Measurements from ENCODE around the gene UNC5B.

The UNC5B gene

DNA sequence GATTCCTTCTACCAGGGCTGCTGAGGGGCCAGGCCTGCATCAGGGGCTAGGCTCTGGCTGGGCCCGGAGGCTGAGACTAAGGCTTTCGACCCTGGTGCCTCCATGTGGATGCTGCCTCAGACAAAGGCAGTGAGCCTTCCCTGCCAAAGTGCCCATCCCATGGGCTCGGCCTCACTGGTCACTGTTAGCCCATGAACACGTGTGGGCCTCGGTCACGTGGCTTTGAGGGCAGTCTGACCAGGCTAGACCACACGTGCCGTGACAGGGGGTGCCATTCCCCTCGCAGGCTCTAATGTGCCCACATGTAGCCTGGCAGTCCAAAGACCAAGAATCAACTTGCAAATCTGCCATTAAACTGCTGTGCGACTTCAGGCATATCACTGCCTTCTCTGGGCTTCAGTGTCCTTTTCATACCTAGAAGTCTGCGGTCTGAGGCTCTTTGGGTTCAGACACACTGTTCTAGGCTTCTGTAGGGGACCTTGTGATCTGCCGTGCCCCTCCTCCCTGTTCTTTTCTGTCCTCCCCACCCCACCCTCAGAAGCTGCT is 89.1 kb downstream of the UNC5B start:
- FAIRE-seq, result no peak

DNA sequence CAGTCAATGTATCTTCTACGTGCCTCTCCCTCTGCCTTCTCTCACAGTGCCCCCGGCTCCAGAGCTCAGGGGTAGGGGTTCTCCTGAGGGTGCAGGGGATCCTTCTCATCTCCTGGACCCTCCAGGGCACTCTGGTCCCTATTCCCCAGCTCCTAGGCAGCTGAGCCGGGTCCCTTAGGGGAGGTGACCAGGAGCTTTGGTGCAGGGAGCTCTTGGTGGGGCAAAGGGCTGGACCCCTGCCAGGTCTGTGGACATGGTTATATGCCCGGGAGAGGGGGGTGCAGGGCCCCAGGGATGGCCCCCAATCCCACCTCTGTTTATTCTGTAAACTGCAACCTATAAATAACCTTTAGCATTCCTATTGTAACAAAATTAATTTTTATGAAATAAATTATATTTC is 90.1 kb downstream of the UNC5B start:
- no peak for FAIRE-seq

DNA sequence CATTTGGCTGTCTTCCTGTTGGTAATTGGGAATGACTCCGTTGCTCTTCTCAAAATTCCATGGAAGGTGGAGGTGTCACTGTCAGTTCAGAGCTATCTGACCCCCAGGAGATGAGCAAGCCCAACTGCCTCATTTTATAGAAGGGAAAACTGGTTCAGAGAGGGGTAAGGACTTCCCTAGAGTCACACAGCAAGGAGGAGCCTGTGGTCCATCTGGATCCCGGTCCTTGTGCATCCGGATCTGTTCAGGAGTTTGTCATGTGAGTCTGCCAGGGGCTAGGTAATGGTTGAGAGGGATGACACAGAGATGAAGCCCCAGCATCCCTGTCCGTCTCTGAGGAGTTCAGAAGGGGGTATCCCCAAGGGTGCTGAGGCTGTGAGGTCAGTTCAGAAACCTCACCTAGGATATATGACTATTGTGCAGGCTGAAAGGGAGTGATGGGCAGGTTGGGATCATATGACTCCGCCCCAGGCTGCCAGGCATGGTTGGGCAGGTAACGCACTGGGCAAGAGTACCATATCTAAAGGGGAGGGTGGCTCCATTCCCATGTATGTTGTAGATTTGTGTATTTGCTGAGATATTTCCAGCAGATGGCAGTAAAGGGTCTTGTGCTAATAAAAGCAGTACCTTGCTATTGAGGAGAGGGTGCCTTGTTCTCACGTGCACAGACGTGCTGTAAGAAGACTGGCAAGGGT is 90.7 kb downstream of the UNC5B start:
- peak; percentile 4 for FAIRE-seq

DNA sequence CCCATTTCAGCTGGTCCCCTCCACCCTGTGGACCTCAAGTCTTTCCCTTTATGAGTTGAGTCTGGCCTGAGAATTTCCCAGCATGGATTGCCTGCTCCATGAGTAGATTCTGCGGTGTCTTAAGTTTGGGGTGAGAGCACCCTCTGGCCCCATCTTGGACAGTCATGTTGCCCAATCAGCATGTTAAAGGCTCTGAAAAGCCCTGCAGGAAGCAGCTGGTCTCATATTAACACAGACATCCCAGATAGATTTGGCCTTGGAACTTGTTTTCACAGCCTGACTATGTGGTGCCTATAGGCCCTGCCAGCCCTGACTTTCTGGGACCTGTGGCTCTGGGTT is 91.2 kb downstream of the UNC5B start:
- no peak for FAIRE-seq

DNA sequence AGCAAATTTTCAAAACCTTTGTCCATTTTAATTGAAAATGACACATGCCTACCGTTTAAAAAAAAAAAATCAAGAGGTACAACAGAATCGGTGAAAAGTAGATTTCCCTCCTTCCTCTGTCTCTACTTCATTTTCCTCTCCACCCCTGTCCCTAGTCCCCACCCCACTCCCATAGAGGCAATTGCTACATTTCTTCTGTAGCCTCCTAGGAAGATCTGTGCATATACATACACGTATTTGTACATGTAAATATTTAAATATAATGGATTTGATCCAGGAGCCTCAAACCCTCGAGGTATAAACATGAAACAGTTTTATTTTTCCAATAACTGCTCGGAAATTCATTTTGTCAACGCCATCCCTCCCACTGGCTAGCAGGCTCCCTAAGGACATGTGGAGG is 92.5 kb downstream of the UNC5B start:
- FAIRE-seq, result no peak

DNA sequence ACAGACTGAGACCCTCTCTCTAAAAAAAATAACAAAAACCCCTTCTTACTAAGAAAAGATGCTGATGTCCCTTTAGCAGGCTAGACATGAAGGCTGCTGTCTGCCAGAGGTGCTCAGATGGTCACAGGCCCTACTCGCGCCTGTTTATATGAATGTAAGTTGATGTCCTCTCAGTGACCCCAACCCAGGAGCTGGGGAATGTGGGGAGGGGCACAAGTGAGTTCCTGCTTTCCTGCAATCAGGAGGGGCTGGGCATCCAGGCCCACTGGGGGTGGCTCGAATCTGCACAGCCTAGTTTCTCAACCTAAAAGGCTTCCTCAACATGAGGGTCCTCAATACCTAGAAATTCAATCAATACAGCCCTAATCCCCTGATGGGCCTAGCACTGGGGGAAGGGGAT is 94.6 kb downstream of the UNC5B start:
- FAIRE-seq, result no peak

DNA sequence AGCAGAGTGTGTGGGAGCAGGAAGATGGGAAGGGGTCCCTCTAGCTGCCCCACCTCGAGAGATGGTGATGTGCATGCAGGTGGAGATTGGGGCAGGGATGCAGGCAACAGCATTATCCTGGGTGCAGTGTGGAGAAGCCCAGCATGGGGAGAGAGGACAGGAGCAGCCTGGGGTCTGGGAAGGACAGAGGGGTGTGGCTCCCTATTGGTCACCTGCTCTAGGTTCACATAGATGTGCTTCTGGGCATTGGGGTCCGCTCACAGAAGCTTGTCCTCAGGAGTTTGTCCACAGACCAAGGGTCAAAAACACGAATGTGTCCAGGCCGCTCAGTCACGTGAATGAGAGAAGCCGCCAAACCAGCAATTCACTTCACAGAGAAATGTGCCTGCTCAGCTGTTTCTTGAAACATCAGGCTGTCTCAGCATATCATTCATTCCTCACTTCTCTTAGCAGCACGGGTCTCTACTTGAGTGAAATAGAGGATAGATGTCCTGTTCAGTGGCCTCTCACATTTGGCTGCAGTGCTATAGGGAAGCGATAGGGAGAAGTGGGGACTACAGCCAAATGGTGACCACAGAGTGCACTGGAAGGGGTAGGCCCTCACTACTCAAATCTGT is 95.2 kb downstream of the UNC5B start:
- no peak for FAIRE-seq

DNA sequence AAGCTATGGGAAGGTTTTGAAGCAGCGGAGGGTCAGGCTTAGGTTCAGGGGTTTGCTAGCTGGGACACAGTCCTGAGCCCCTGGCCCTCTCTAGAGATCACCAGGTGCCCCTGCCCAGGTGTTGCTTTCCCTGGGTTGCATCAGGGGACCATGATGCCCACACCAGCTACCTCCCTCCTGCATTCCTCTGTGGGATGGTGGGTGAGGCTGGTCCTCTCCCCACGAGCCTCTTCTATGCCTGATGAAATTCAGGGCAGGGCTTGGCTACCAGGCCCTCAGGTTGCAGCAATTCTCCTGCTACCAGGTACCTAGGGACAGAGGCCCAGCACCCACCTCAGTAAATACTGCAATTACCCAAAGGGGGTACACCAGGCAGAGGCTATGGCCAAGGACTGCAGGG is 95.9 kb downstream of the UNC5B start:
- no peak for FAIRE-seq

DNA sequence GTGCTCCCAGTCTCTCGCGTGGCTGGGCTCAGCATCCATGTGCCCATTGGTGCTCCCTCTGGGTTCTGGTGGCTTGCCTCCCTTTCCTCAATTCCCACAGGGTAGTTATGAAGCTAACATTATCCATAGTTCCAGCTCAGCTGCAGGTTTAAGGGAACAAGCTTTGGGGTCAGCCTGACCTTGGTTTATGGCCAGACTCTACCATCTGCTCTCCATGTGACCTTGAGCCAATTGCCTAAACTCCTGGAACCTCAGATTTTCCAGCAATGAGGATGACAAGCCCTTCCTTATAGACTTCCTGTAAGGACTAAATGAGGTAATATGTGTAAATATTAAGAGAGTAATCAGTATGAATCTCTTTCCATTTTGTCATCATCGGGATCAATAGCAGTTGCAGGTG is 96.6 kb downstream of the UNC5B start:
- FAIRE-seq, result no peak

DNA sequence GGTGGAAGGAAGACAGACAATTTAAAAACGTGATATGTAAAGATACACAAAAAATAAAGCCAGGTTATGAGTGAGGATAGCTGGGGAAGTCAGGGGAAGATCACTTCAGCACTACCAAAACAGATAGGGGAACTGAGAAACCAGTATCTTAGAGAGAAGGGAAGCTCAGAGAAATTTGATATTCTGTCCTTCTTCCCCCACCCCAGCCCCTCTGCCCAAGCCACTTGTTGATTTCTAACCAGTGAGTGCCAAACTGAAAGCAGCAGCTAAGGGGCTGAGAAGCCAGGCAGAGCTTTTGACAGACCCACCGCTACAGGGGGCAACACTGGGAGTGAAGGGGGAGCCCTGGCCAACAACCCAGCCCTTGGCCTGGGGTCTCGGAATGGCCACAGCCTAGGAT is 97.5 kb downstream of the UNC5B start:
- FAIRE-seq, result no peak

DNA sequence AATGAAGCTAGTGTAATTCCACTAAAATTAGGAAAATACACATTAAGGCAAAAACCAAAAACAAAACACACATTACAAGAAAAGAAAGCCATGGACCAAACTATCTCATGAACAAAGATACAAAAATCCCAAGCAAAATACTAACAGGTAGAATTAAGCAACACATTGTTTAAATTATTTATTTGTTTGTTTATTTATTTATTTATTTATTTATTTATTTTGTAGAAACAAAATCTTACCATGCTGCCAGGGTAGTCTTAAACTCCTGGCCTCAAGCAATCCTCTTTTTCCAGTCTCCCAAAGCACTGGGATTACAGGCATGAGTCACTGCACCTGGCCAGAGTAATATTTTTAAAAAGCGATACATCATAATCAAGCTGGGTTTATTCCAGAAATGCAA is 99.8 kb downstream of the UNC5B start:
- FAIRE-seq, result no peak

DNA sequence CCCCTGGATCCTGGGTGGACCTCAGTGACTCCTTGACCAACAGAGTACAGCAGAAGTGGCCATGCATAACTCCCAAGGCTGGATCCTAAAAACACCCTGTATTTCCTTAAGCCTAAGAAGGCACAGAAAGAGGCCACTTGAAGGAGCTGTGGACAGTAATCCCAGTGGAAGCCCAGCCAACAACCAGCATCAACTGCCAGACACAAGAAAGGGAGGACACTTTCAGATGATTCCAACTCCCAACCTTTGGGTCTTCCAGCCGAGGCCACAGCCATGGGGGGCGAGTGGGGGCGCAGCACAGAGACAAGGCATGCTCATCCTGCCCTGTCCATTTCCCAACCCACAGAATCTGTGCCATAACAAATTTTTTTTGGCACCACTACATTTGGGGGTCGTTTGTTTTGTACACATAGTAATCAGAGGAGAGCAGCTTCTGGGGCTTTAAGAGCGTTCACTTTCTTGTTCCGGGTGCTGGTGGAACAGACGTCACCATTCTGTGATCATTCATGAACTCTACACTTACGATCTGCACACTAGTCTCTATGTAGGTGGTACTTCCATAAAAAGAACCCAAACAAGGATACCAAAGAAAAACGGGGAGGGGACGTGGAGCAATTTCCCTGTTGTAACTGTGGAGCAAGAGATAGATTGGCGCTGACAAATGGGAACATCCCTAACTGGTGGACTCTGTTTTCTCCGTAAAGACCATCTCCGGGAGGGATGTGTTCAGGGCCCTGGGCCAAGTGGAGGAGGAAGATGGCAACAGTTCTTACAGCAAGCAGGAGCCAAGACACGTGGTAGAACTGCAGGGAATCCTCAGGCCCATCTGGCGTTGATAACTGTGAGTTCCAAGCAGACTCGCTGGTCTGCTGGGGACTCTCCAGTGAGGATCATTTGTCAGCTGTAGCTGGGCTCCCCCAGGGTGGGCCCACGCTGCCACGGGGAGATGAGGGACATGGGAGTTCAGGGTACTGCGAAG is 100.7 kb downstream of the UNC5B start:
- peak; percentile 91 for FAIRE-seq

DNA sequence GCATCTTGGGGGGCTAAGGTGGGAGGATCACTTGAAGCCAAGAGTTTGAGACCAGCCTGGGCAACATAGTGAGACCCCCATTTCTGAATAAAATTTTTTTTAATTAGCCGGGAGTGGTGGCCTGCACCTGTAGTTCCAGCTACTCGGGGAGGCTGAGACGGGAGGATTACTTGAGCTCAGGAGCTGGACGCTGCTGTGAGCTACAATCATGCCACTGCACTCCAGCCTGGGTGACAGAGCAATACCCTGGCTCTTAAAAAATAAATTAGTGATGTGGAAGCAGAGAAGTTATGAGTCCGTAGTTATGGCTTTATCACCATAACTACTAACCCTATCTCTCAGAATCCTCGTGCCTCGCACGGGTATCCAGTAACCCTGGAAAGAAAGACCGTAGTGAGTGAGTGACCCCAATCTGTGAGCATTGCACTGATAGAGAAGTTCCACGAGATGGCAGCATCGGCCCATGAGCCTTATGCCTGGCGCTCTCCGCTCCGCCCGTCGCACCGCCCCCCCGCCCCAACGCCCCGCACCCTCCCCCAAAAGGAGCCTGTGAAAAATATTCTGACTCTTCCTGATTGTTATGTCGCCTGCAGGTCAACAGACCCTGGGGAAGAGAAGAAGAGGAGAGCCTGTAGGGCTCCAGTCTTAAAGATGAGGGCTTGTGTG is 101.8 kb downstream of the UNC5B start:
- FAIRE-seq, result no peak

DNA sequence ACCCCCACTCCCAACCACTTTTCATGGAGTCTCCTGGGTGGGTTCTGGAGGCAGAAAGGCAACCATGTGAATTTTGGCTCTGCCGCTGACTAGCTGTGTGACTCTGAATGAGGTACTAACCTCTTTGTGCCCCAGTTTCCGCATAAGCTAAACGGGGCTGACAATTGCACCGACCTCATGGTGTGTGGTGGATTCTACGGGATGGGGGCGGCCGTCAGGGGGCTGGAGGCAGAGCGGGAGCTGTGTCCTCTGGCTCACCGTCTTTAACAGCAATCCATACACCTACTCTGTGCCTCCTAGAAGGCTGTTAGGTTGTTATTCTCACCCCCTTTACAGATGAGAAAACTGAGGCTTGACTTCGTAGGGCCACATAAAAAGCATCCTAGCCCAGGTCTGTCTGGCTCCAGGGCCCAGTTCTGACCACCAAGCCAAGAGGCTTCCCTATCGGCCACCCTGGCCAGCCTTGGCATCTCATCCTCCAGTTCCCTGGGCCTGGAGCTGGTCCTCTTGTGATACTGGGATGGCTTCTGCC is 102.4 kb downstream of the UNC5B start:
- FAIRE-seq, result no peak

DNA sequence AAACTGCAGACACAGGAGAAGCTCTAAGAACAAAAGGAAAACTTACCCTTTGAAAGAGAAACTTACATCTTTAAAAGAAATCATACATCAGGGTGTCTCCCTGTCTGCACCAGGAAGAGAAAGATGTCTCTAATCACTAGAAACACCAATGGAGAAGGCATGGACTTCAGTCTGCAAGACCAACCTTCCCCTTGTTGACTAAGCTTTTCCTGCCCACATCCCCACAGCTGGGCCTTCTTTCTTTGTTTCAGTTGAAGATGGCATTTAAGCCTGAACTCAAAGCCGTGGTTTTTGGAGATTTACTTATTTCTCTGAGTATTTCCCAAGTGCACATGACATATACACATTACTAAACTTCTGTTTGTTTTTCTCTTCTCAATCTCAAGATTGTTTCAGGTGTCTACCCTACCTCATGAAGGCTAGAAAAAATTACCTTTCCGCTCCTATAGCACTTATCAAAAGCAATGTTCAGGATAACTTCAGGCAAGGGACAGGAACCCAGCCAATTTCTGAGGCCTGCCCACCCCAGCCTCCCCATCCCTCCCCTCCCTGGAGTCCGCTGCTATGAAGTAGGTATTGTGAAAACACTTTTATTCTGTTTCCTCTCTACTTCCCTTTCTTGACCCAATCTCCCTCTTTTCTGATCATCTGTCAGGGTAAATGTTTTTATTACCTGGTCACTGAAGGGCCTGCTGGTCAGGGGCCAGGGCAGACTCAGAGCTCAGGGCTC is 103.9 kb downstream of the UNC5B start:
- no peak for FAIRE-seq

DNA sequence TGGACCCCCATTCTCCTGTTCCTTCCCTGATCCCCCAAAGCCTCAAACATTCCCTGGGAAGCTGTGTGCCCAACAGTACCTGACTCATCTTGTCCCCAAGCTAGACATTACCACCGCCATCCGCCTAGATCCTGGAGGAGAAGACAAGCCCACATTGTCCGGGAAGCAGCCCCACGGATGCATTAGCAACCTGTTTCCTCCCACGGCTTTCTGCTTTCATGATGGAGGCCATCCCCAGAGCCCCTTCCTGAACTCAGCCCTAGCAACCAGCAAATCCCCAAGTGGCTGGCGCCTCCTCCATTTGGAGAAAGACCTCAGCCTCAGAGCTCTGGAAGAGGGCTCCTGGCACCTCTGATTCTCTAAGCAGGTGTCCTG is 104.4 kb downstream of the UNC5B start:
- FAIRE-seq, result no peak

DNA sequence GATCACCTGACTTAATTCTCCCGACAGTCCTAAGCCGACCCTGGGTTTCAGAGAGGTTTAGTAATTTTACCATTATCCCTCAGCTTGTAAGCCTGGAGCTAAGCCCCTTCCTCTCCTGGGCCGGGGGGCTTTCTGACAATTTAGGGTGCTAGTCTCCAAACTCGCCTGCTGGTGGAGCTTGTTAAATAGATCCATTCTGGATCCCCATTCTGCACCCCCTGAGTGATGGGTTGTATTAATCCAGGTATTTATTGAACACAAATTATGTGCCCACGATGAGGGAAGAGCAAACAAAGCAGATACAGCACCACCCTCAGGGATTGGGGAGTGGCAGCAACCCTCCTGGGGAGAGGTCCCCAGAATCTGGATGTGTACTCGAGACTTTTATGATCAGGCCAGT is 105.4 kb downstream of the UNC5B start:
- no peak for FAIRE-seq

DNA sequence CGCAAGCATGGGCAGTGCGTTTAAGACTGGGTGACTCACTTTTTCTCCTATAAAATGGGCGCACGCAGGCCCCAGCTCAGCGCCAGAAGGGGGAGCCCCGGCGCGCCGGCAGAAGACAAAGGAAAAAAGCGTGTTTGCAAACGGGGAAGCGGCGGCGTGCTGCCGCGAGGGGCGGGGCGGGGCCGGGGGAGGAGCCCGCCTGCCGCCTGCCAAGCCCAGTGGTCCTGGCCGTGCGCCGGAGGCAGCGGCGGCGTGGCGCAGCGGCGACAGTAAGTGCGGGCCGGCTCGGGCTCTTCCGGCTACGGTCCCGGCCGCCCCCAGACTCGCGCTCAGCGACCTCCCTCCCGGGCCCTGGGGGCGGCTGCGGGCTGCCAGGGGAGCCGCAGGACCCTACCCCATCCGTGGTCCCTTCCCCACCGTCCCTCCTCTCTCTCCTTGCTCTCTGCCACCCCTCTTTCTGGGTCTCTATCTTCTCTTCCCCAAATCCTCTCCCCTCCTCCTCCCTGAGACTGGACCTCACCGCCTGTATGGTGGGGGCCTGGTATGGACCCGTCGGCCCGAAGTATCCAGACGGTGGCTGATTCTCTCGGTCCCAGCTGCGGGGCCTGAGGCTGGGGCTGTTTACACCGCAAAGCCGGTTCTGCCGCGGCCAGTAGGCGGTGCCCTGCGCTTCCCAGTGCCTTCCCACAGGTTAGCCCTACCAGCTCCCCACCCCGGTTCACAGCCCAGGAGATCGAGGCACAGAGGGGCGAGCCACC is 106.9 kb downstream of the UNC5B start, which contains the start of gene SLC29A3:
TSS of gene SLC29A3 (plus strand) at position 218 of the 758 bp plus-strand sequence. CDS start at position 269, 51 bp downstream.
- no peak for FAIRE-seq

DNA sequence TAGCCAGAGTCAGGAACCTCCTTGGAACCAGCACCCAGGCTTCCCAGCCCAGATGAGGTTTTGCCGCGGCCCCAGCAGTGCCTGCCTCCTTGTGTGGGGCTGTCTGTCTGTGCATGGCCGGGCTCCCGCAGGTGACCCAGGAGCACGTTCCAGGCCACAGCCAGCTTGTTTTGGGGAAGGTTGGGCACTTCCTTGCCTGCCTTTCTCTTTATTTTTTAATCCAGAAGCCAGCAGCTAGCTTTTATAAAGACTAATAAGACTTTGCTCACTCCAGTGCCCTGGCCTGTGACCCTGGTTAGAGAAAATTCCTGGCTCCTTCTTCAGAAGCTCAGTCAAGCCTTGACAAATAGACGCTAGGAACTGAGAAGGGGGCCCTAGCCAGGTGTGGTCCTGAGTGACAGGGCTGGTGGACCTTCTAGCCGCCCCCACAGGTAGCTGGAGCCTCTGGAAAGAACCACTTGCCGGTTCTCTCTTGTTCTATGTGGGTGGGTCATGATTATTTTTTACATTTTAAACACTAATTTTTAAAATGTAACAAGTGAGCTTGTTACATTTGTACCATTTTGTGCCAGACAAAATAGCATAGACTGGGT is 107.5 kb downstream of the UNC5B start:
- FAIRE-seq, result no peak

DNA sequence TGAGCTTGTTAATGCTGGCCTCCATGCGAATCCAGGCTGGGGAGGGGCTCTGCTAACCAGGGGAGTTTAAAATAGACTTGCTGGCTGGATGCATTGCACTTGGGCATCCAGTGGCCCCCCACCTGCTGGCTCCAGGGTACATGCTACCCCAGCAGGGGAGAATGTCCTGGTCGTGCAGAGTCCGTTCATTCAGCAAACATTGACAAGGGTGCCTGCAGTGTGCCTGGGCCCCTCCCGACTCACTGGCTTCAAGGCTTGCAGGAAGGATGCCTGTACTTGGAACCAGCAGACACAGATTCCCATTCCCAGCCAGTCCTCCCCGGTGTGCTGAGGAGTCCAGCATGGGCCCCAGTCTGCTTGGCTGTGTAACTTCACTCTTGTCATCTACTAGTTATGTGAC is 108.2 kb downstream of the UNC5B start:
- no peak for FAIRE-seq

DNA sequence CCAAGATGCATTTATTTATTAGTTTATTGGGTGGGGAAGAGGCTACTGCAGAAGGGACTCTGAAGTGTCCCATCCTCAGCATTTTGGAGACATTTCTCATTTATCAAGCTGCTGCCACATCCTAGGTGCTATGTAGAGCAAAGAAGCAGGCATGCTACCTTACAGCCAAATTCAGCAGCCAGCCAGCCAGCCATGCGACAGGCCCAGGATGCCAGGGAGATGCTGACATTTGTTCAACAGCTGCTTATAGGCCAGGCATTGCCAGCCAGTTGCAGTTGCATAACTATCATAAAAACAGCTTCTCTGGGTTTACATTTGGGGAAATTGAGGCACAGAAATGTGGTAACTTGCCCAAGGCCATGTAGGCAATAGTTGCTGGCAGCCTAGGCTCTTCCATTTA is 109.0 kb downstream of the UNC5B start:
- no peak for FAIRE-seq

Measured in endometrium (tissue), 2 donors.